NCI-H446 (cell line): ENCODE measurements around the gene SFXN2.
"Not testable (repeated sequence)": the region's sequence is repeated elsewhere in the genome, so short reads cannot be mapped to it uniquely, and the experiment has no call there.

ENCODE experiments used
- DNase-seq, 2 experiments: peaks; one replicate each; lab custom pipeline; 2025; lab: John Stamatoyannopoulos, UW

Gene SFXN2

GRCh38 chr10:102720337-102720736 is 5.9 kb downstream of the SFXN2 start:
- DNase-seq: no peak

- DNase-seq: no peak
Measured at GRCh38 chr10:102720775-102721301, 6.4 kb downstream of the SFXN2 start.

- no peak for DNase-seq
Measured at GRCh38 chr10:102721954-102722353, 7.5 kb downstream of the SFXN2 start.

- DNase-seq: no peak
Measured at GRCh38 chr10:102723989-102724388, 9.6 kb downstream of the SFXN2 start.

- DNase-seq: no peak
Measured at GRCh38 chr10:102726274-102726673, 11.8 kb downstream of the SFXN2 start.

- no peak for DNase-seq
Measured at GRCh38 chr10:102727037-102727818, 12.8 kb downstream of the SFXN2 start.

- peak in 1 of 2 experiments; percentile 7 for DNase-seq
Measured at GRCh38 chr10:102729029-102730026, 14.9 kb downstream of the SFXN2 start.

- DNase-seq: no peak
Measured at GRCh38 chr10:102731222-102731800, 16.9 kb downstream of the SFXN2 start.

- DNase-seq: no peak
Measured at GRCh38 chr10:102732661-102733060, 18.2 kb downstream of the SFXN2 start.

- no peak for DNase-seq
Measured at GRCh38 chr10:102735065-102735562, 20.7 kb downstream of the SFXN2 start.

GRCh38 chr10:102738692-102739121 is 24.3 kb downstream of the SFXN2 start:
- DNase-seq: no peak

GRCh38 chr10:102740229-102740628 is 25.8 kb downstream of the SFXN2 start:
- DNase-seq: no peak

- no peak for DNase-seq
Measured at GRCh38 chr10:102741726-102742237, 27.3 kb downstream of the SFXN2 start.

- not testable (repeated sequence) for DNase-seq
Measured at GRCh38 chr10:102742313-102742712, 27.9 kb downstream of the SFXN2 start.

GRCh38 chr10:102743078-102743587 is 28.7 kb downstream of the SFXN2 start:
- DNase-seq: no peak

GRCh38 chr10:102743588-102744373 is 29.3 kb downstream of the SFXN2 start, which contains the start of gene WBP1L:
Gene WBP1L (plus strand): TSS chr10:102743948. CDS start chr10:102744054, 106 bp downstream.
- DNase-seq: peak; percentile 94 to 98

GRCh38 chr10:102744374-102745051 is 30.1 kb downstream of the SFXN2 start:
- no peak for DNase-seq

GRCh38 chr10:102745157-102745556 is 30.7 kb downstream of the SFXN2 start:
- DNase-seq: no peak

- DNase-seq: no peak
Measured at GRCh38 chr10:102752266-102752930, 38.0 kb downstream of the SFXN2 start.
